ENCODE data around the gene DGKH.

- TF ChIP-seq, protein P1, sequence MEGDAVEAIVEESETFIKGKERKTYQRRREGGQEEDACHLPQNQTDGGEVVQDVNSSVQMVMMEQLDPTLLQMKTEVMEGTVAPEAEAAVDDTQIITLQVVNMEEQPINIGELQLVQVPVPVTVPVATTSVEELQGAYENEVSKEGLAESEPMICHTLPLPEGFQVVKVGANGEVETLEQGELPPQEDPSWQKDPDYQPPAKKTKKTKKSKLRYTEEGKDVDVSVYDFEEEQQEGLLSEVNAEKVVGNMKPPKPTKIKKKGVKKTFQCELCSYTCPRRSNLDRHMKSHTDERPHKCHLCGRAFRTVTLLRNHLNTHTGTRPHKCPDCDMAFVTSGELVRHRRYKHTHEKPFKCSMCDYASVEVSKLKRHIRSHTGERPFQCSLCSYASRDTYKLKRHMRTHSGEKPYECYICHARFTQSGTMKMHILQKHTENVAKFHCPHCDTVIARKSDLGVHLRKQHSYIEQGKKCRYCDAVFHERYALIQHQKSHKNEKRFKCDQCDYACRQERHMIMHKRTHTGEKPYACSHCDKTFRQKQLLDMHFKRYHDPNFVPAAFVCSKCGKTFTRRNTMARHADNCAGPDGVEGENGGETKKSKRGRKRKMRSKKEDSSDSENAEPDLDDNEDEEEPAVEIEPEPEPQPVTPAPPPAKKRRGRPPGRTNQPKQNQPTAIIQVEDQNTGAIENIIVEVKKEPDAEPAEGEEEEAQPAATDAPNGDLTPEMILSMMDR (conservative IDR thresholded peaks at IDR 0.05) = no peak
- TF ChIP-seq EZH2 (IDR thresholded peaks at IDR 0.05; ENCODE audit: low read depth) = no peak
Measured at GRCh38 chr13:42274386-42275097, 226.1 kb downstream of the DGKH start.

All from PC-9 (cell line).